Testis (tissue), 2 donors: Measurements from ENCODE around the gene PCSK6.

Experiments
- POLR2A ChIP-seq: fragments of 450-650 bp; IDR thresholded peaks from one replicate; pipeline ENCODE4 v1.6.1; 2017; ENCODE audit warnings: antibody characterized with exemption, mild to moderate bottlenecking, moderate library complexity
- TF ChIP-seq, protein P1 (sequence below), 3 experiments: fragments of 450-650 bp in 2 of 3; fragments of 200-600 bp in 1 of 3; sonication (generic) in 1 of 3; IDR thresholded peaks; one replicate each; pipeline ENCODE4 v1.5.1; 2016 to 2019; ENCODE audit warnings: antibody characterized with exemption in 3 of 3, mild to moderate bottlenecking in 2 of 3, moderate library complexity in 1 of 3

GRCh38 chr15:101453123-101454120 lies 36.1 kb downstream of the PCSK6 start:
- TF ChIP-seq, protein P1, sequence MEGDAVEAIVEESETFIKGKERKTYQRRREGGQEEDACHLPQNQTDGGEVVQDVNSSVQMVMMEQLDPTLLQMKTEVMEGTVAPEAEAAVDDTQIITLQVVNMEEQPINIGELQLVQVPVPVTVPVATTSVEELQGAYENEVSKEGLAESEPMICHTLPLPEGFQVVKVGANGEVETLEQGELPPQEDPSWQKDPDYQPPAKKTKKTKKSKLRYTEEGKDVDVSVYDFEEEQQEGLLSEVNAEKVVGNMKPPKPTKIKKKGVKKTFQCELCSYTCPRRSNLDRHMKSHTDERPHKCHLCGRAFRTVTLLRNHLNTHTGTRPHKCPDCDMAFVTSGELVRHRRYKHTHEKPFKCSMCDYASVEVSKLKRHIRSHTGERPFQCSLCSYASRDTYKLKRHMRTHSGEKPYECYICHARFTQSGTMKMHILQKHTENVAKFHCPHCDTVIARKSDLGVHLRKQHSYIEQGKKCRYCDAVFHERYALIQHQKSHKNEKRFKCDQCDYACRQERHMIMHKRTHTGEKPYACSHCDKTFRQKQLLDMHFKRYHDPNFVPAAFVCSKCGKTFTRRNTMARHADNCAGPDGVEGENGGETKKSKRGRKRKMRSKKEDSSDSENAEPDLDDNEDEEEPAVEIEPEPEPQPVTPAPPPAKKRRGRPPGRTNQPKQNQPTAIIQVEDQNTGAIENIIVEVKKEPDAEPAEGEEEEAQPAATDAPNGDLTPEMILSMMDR (IDR thresholded peaks at IDR 0.05): no peak
- no peak for TF ChIP-seq POLR2A
